Body of pancreas (tissue), 4 donors: ENCODE measurements around the gene OLFML1. TPM values are rescaled to one million over a fixed set of nuclear protein-coding genes. Genes with fewer than 3 reads are reported as not detected.

Experiments used
- ATAC-seq: fragments of 150-250 bp; one replicate; pipeline ENCODE4 v1.9.1; 2016
- DNase-seq, 4 donors: peaks; one replicate each; pipeline ENCODE4 v3.0.0-alpha.2; 2019
- H3K27ac ChIP-seq, 4 donors: fragments of 200-600 bp; sonication (generic); 1 replicate in 3 of 4; 2 replicates in 1 of 4; pipeline versions ENCODE4 v1.5.1 to v1.6.1; 2016 to 2019; ENCODE audit warnings: mild to moderate bottlenecking in 1 of 4, mixed read lengths in 1 of 4, moderate library complexity in 1 of 4
- H3K27me3 ChIP-seq, 2 donors: fragments of 200-600 bp; sonication (generic); one replicate each; pipeline ENCODE4 v1.6.0; 2016; ENCODE audit warnings: mild to moderate bottlenecking in 1 of 2
- H3K36me3 ChIP-seq, 2 donors: fragments of 200-600 bp; sonication (generic); replicated peaks in 1 of 2; 2 replicates each; pipeline ENCODE4 v1.5.1; 2016; ENCODE audit warnings: low read depth in 2 of 2; ENCODE audit not compliant: insufficient read depth in 1 of 2
- H3K4me1 ChIP-seq: fragments of 200-600 bp; sonication (generic); one replicate; pipeline ENCODE4 v1.6.0; 2016
- H3K4me3 ChIP-seq, 2 donors: fragments of 200-600 bp; sonication (generic); 1 replicate in 1 of 2; 2 replicates in 1 of 2; pipeline ENCODE4 v1.5.1; 2016 to 2019
- H3K9me3 ChIP-seq, 3 donors: fragments of 200-600 bp; sonication (generic); 1 replicate in 2 of 3; 2 replicates in 1 of 3; pipeline ENCODE4 v1.5.1; 2016
- CTCF ChIP-seq, 7 experiments: fragments of 450-650 bp in 4 of 7; fragments of 200-600 bp in 3 of 7; sonication (generic) in 3 of 7; IDR thresholded peaks; one replicate each; pipeline ENCODE4 v1.5.1; 2016 to 2019; ENCODE audit warnings: antibody characterized with exemption in 7 of 7
- POLR2A ChIP-seq, 3 donors: fragments of 450-650 bp; IDR thresholded peaks; one replicate each; pipeline ENCODE4 v1.6.1; 2016; ENCODE audit warnings: antibody characterized with exemption in 3 of 3, mild to moderate bottlenecking in 2 of 3
- WGBS, 2 donors: methylation state at CpG; one replicate each; pipeline ENCODE4 v1.1.5; 2017; 5-methylcytosine and 5-hydroxymethylcytosine counted together
- intact Hi-C: fragments of 100-400 bp; cut with DNase I; formaldehyde crosslinking; loops from one replicate; pipeline ENCODE4 v1.15.1; 2023
- total RNA-seq, 2 donors: library from RNA; depleted of rRNA; stranded (reverse); fragments of >200 nt; gene quantifications; one replicate each; pipeline ENCODE4 v1.1.0, GENCODE V29; 2016

The OLFML1 gene
- total RNA-seq, 2 donors from 2014 or later = 2.3 to 3.6 TPM

- Histone ChIP-seq H3K27ac (no peak overlapping the region), H3K36me3 (no peaks in the 10 kb centered on the region), H3K9me3 (no peaks in the 10 kb centered on the region), H3K4me3 (no peak overlapping the region), H3K27me3 (no peaks in the 10 kb centered on the region), H3K4me1 (peaks cover 4% of the 10 kb centered on the region)
- ATAC-seq (no peak), DNase-seq (no peak)
- WGBS, 2 donors = 82 to 88% methylated on average over 2 of the region's 2 CpGs
- intact Hi-C loops = no loop called here
- TF ChIP-seq POLR2A (IDR thresholded peaks at IDR 0.05) (no peak), CTCF (IDR thresholded peaks at IDR 0.05) (no peak)
Observed at GRCh38 chr11:7489376-7489775, 4.1 kb downstream of the OLFML1 start.

- H3K9me3 ChIP-seq = no peaks in the 10 kb centered on the region
- TF ChIP-seq CTCF (IDR thresholded peaks at IDR 0.05) (no peak), POLR2A (IDR thresholded peaks at IDR 0.05) (no peak)
- intact Hi-C loops = no loop called here
- H3K4me1 ChIP-seq = peaks cover 4% of the 10 kb centered on the region
- 89 to 91% methylated on average over 4 of the region's 4 CpGs for WGBS, 2 donors
- DNase-seq = peak in 1 of 4 donors; percentile 17
- H3K27ac ChIP-seq = no peak overlapping the region
- no peak for ATAC-seq
- no peaks in the 10 kb centered on the region for H3K36me3 ChIP-seq
- H3K4me3 ChIP-seq = no peak overlapping the region
- no peaks in the 10 kb centered on the region for H3K27me3 ChIP-seq
Observed at GRCh38 chr11:7490054-7490453, 4.7 kb downstream of the OLFML1 start.

- no peak overlapping the region for H3K4me3 ChIP-seq
- peaks cover 4% of the 10 kb centered on the region for H3K4me1 ChIP-seq
- TF ChIP-seq CTCF (IDR thresholded peaks at IDR 0.05) = no peak
- no peak for TF ChIP-seq POLR2A (IDR thresholded peaks at IDR 0.05)
- no peaks in the 10 kb centered on the region for H3K36me3 ChIP-seq
- 84 to 91% methylated on average over 1 of the region's 1 CpG for WGBS, 2 donors
- ATAC-seq = no peak
- H3K27me3 ChIP-seq = no peaks in the 10 kb centered on the region
- DNase-seq = no peak
- H3K27ac ChIP-seq = no peak overlapping the region
- H3K9me3 ChIP-seq = no peaks in the 10 kb centered on the region
- intact Hi-C loops = no loop called here
Observed at GRCh38 chr11:7490535-7490934, 5.2 kb downstream of the OLFML1 start.

GRCh38 chr11:7492253-7492652 lies 6.9 kb downstream of the OLFML1 start:
- no peak for DNase-seq
- Histone ChIP-seq H3K27me3 (no peaks in the 10 kb centered on the region), H3K9me3 (no peaks in the 10 kb centered on the region), H3K4me3 (no peak overlapping the region), H3K4me1 (no peaks in the 10 kb centered on the region), H3K27ac (no peak overlapping the region), H3K36me3 (no peaks in the 10 kb centered on the region)
- intact Hi-C loops = no loop called here
- WGBS, 2 donors = 82 to 85% methylated on average over 1 of the region's 1 CpG
- no peak for TF ChIP-seq CTCF (IDR thresholded peaks at IDR 0.05)
- TF ChIP-seq POLR2A (IDR thresholded peaks at IDR 0.05) = no peak
- no peak for ATAC-seq

- ATAC-seq = no peak
- TF ChIP-seq POLR2A (IDR thresholded peaks at IDR 0.05) (no peak), CTCF (IDR thresholded peaks at IDR 0.05) (no peak)
Observed at GRCh38 chr11:7493670-7494069, 8.4 kb downstream of the OLFML1 start.

More at GRCh38 chr11:7493670-7494069, 8.4 kb downstream of the OLFML1 start:
- WGBS, 2 donors = 89 to 90% methylated on average over 2 of the region's 2 CpGs
- H3K36me3 ChIP-seq = no peaks in the 10 kb centered on the region
- no peak for DNase-seq
- H3K27ac ChIP-seq = no peak overlapping the region
- H3K4me1 ChIP-seq = no peaks in the 10 kb centered on the region
- no peaks in the 10 kb centered on the region for H3K9me3 ChIP-seq
- no peak overlapping the region for H3K4me3 ChIP-seq
- no peaks in the 10 kb centered on the region for H3K27me3 ChIP-seq
- intact Hi-C loops = no loop called here
